HepG2 (cell line): ENCODE data around the gene TRIM3. TPM values are rescaled to one million over a fixed set of nuclear protein-coding genes. Genes with fewer than 3 reads are reported as not detected.

Experiments
- ATAC-seq: fragments of 200-7000 bp; cut with Tn5 transposase; 3 replicates; pipeline ENCODE4 v1.9.1; 2020; ENCODE audit warnings: mild to moderate bottlenecking, moderate library complexity
- BruUV-seq: library from RNA; stranded (reverse); fragments of 400-500 nt; replicated peaks from 2 replicates; lab custom pipeline; 2021; lab: Mats Ljungman, UMichigan
- CTCF ChIA-PET: fragments of 300-600 bp; formaldehyde crosslinking; extraction: SDS; loops from one replicate; lab custom pipeline; 2021; ENCODE audit warnings: low total read pairs, inconsistent platforms, low intra/inter-chr PET ratio; lab: Yijun Ruan, JAX
- POLR2A ChIA-PET: fragments of 350-600 bp; sonication (Branson Sonifier 250); formaldehyde crosslinking; loops from one replicate; lab custom pipeline; 2020; ENCODE audit warnings: antibody characterized with exemption, inconsistent platforms; lab: Yijun Ruan, JAX
- DNase-seq: peaks from one replicate; pipeline ENCODE4 v3.0.0-alpha.2; 2015; ENCODE audit warnings: low spot score
- FAIRE-seq: peaks from 3 replicates; lab custom pipeline; 2011; peaks lifted over from hg19 to GRCh38; lab: Jason Lieb, UNC
- H2AFZ ChIP-seq: one replicate; pipeline ENCODE4 v1.6.1; 2011; ENCODE audit warnings: low read length, inconsistent platforms
- H3K27ac ChIP-seq: fragments of 300-600 bp; 3 replicates; pipeline ENCODE4 v1.8.0; 2011; ENCODE audit warnings: mixed run types, mild to moderate bottlenecking, mixed read lengths, low read length, inconsistent platforms; ENCODE audit not compliant: insufficient read depth; ENCODE audit errors: extremely low read length
- H3K27me3 ChIP-seq, 2 experiments: fragments of 200-600 bp in 1 of 2; 2 replicates in 1 of 2; 3 replicates in 1 of 2; pipeline versions ENCODE4 v1.6.0 to v1.8.0; 2011; ENCODE audit warnings: low read length in 2 of 2, mild to moderate bottlenecking in 2 of 2, moderate library complexity in 2 of 2, inconsistent platforms in 1 of 2; ENCODE audit not compliant: insufficient read depth in 2 of 2, control insufficient read depth in 1 of 2
- H3K36me3 ChIP-seq, 2 experiments: fragments of 200-600 bp in 1 of 2; replicated peaks in 1 of 2; 2 replicates in 1 of 2; 3 replicates in 1 of 2; pipeline versions ENCODE4 v1.5.1 to v1.8.0; 2011; ENCODE audit warnings: low read length in 2 of 2, inconsistent platforms in 1 of 2; ENCODE audit not compliant: insufficient read depth in 2 of 2, control insufficient read depth in 1 of 2
- H3K4me1 ChIP-seq: 2 replicates; pipeline ENCODE4 v1.5.1; 2012; ENCODE audit warnings: low read length, inconsistent platforms; ENCODE audit not compliant: insufficient read depth
- H3K4me2 ChIP-seq: 2 replicates; pipeline ENCODE4 v1.6.0; 2011; ENCODE audit warnings: low read depth, low read length, inconsistent platforms
- H3K4me3 ChIP-seq, 3 experiments: fragments of 200-600 bp in 1 of 3; sonication (generic), shearing (Covaris generic) in 1 of 3; replicated peaks in 1 of 3; 2 replicates each; pipeline ENCODE4 v1.5.1; 2011 to 2016; ENCODE audit warnings: low read length in 3 of 3, inconsistent platforms in 2 of 3, low read depth in 2 of 3, mild to moderate bottlenecking in 2 of 3, control low read depth in 1 of 3, mixed read lengths in 1 of 3; ENCODE audit not compliant: insufficient read depth in 1 of 3
- H3K79me2 ChIP-seq: one replicate; pipeline ENCODE4 v1.6.1; 2011; ENCODE audit warnings: low read length, inconsistent platforms; ENCODE audit not compliant: insufficient read depth
- H3K9ac ChIP-seq: 2 replicates; pipeline ENCODE4 v1.6.0; 2011; ENCODE audit warnings: mild to moderate bottlenecking, low read depth, low read length, inconsistent platforms; ENCODE audit not compliant: insufficient read depth
- H3K9me3 ChIP-seq: 2 replicates; pipeline ENCODE4 v1.5.1; 2012; ENCODE audit warnings: mild to moderate bottlenecking, low read length
- H4K20me1 ChIP-seq: 2 replicates; pipeline ENCODE4 v1.6.0; 2011; ENCODE audit warnings: inconsistent platforms, mild to moderate bottlenecking, low read length, moderate library complexity; ENCODE audit not compliant: insufficient read depth
- LCORL ChIP-seq, 2 experiments: fragments of 450-650 bp in 1 of 2; sonication (generic) in 1 of 2; formaldehyde crosslinking in 1 of 2; IDR thresholded peaks; 2 replicates each; pipeline versions ENCODE4 v1.5.0 to v1.6.1; 2017 to 2020; ENCODE audit warnings: antibody characterized with exemption in 1 of 2, missing genetic modification reagents in 1 of 2
- MAF1 ChIP-seq: sonication (generic); formaldehyde crosslinking; IDR thresholded peaks from 2 replicates; pipeline ENCODE4 v1.5.0; 2020; ENCODE audit warnings: missing genetic modification reagents, borderline replicate concordance
- MBD4 ChIP-seq: IDR thresholded peaks from 2 replicates; pipeline ENCODE4 v1.6.1; 2012; ENCODE audit warnings: low read length, inconsistent platforms, borderline replicate concordance
- MIXL1 ChIP-seq: IDR thresholded peaks from 2 replicates; pipeline ENCODE4 v1.6.1; 2016
- NFYB ChIP-seq: sonication (generic); formaldehyde crosslinking; IDR thresholded peaks from 2 replicates; pipeline ENCODE4 v1.4.0; 2020; ENCODE audit warnings: missing genetic modification reagents
- SSRP1 ChIP-seq: IDR thresholded peaks from 2 replicates; pipeline ENCODE4 v1.6.1; 2016; ENCODE audit warnings: control low read depth
- STAT5B ChIP-seq: sonication (generic); formaldehyde crosslinking; IDR thresholded peaks from 2 replicates; pipeline ENCODE4 v1.4.0; 2020; ENCODE audit warnings: missing genetic modification reagents
- TCF7L2 ChIP-seq: IDR thresholded peaks from 2 replicates; pipeline ENCODE4 v1.6.1; 2011; ENCODE audit warnings: mild to moderate bottlenecking, low read depth, low read length, moderate library complexity
- ZNF7 ChIP-seq: IDR thresholded peaks from 2 replicates; pipeline ENCODE4 v1.6.1; 2016; ENCODE audit warnings: missing biosample characterization, missing genetic modification reagents
- WGBS: methylation state at CpG from one replicate; pipeline ENCODE4 v1.1.6; 2017; ENCODE audit warnings: low lambda C conversion rate; 5-methylcytosine and 5-hydroxymethylcytosine counted together
- in situ Hi-C: cut with HindIII; loops from 2 replicates; pipeline ENCODE4 v1.10.0; 2017; ENCODE audit warnings: low pct_unique_long_range_greater_than_20kb; ENCODE audit not compliant: extremely low pct_ligation_motif_present
- intact Hi-C: fragments of 100-400 bp; cut with micrococcal nuclease; formaldehyde crosslinking; loops from one replicate; pipeline ENCODE4 v1.10.0; 2022; ENCODE audit not compliant: unreplicated experiment
- polyA plus RNA-seq, 8 experiments: library from polyadenylated mRNA; depleted of rRNA in 3 of 8; stranded (reverse) in 7 of 8; unstranded in 1 of 8; fragments of >200 nt; fragmentation: Illumina TruSeq in 4 of 8; extraction: Trizol in 4 of 8; gene quantifications; 2 replicates each; pipeline versions ENCODE4 v1.2.1 to v1.2.3, GENCODE V29; 2011 to 2016; ENCODE audit warnings: low read depth in 4 of 8, missing spikeins in 1 of 8, mixed read lengths in 1 of 8; ENCODE audit not compliant: insufficient read depth in 1 of 8
- total RNA-seq, 5 experiments: library from RNA; depleted of rRNA; stranded (reverse); fragments of >200 nt; fragmentation: Illumina TruSeq; extraction: Trizol; gene quantifications; 2 replicates each; pipeline ENCODE4 v1.2.3, GENCODE V29; 2016; ENCODE audit warnings: low read depth in 1 of 5
- TF ChIP-seq, protein P1 (sequence below): sonication (generic); formaldehyde crosslinking; IDR thresholded peaks from 2 replicates; pipeline ENCODE4 v1.5.0; 2020; ENCODE audit warnings: mild to moderate bottlenecking, missing genetic modification reagents
- TF ChIP-seq, protein P2 (sequence below): sonication (generic); formaldehyde crosslinking; IDR thresholded peaks from 2 replicates; pipeline ENCODE4 v1.8.0; 2022; ENCODE audit warnings: missing genetic modification reagents, mild to moderate bottlenecking, borderline replicate concordance
- TF ChIP-seq, protein P3 (sequence below): sonication (generic); formaldehyde crosslinking; IDR thresholded peaks from 2 replicates; pipeline ENCODE4 v1.4.0; 2020; ENCODE audit warnings: missing genetic modification reagents
- TF ChIP-seq, protein P4 (sequence below): sonication (generic); formaldehyde crosslinking; IDR thresholded peaks from 2 replicates; pipeline ENCODE4 v1.5.1; 2020; ENCODE audit warnings: mild to moderate bottlenecking, moderate library complexity, missing genetic modification reagents

Gene TRIM3
- total and polyA plus RNA-seq, 2 of the 13 experiments (the other 11 are each of a cell fraction or from before 2014, with no cell fraction given) = 3.6 to 6.3 TPM

DNA sequence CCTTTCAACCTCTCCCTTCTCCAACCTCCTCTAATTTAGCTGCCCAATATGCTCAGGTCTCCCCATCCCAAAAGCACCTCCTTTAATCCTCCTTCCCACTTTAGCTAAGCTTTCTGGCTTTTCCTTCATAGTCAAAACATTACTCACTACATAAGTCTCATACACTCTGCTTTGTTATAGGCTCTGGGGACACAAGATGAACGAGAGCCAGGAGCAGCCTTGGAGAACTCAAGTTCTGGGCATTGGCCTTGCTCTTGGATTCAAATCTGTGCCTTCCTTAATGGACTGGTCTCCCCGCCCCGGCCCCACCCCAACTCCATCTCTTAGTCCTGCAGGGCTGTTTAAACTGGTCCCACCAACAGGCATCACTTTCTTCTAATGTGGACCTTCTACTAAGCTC lies 21.5 kb downstream of the TRIM3 start (continued):
- TF ChIP-seq, protein P1, sequence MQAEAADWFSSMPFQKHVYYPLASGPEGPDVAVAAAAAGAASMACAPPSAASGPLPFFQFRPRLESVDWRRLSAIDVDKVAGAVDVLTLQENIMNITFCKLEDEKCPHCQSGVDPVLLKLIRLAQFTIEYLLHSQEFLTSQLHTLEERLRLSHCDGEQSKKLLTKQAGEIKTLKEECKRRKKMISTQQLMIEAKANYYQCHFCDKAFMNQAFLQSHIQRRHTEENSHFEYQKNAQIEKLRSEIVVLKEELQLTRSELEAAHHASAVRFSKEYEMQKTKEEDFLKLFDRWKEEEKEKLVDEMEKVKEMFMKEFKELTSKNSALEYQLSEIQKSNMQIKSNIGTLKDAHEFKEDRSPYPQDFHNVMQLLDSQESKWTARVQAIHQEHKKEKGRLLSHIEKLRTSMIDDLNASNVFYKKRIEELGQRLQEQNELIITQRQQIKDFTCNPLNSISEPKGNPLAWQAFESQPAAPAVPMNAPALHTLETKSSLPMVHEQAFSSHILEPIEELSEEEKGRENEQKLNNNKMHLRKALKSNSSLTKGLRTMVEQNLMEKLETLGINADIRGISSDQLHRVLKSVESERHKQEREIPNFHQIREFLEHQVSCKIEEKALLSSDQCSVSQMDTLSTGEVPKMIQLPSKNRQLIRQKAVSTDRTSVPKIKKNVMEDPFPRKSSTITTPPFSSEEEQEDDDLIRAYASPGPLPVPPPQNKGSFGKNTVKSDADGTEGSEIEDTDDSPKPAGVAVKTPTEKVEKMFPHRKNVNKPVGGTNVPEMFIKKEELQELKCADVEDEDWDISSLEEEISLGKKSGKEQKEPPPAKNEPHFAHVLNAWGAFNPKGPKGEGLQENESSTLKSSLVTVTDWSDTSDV (CRISPR knock-in tag) = no peak

DNA sequence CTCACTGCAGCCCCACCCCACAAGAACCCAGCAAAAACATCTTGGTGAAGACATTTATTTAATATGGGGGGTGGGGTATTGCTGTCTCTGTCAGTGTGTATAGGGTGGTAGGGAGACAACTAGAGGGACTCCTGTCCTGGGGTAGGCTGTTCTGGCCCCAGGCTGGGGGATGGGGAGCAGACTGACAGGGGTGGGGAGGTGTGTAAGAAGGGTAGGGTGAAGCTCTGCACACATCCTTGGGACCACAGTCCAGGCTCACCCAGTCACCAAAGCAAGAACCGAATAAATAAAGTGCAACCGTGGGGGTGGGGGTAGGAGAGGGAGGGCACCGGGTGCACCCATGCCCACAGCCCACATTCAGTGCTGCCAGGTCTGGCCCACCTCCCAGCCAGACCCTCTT lies 25.2 kb downstream of the TRIM3 start:
- Histone ChIP-seq H3K9me3 (no peaks in the 10 kb centered on the region), H3K27me3 (no peaks in the 10 kb centered on the region; a peak in 1 of 5 replicates), H3K4me2 (no peak overlapping the region), H2AFZ (no peak overlapping the region), H3K4me1 (peaks cover 3% of the 10 kb centered on the region), H3K9ac (no peak overlapping the region), H4K20me1 (no peaks in the 10 kb centered on the region), H3K36me3 (0 out of 5 replicates have a peak, but pooled peaks cover 0 to 6% of the 10 kb centered on the region in 2 experiments), H3K27ac (no peak overlapping the region), H3K4me3 (no peak overlapping the region), H3K79me2 (no peaks in the 10 kb centered on the region)
- intact Hi-C loops (no loop called here), in situ Hi-C loops (no loop called here)
- POLR2A ChIA-PET = no interaction called here
- no TSS peak for BruUV-seq
- no peak for DNase-seq
- ATAC-seq = no peak
- WGBS = 92% methylated on average over 3 of the region's 3 CpGs
- CTCF ChIA-PET = no interaction called here
- no peak for FAIRE-seq
- no peak for TF ChIP-seq TCF7L2
- TF ChIP-seq MAF1 = no peak
- TF ChIP-seq, protein P2, sequence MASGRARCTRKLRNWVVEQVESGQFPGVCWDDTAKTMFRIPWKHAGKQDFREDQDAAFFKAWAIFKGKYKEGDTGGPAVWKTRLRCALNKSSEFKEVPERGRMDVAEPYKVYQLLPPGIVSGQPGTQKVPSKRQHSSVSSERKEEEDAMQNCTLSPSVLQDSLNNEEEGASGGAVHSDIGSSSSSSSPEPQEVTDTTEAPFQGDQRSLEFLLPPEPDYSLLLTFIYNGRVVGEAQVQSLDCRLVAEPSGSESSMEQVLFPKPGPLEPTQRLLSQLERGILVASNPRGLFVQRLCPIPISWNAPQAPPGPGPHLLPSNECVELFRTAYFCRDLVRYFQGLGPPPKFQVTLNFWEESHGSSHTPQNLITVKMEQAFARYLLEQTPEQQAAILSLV (CRISPR knock-in tag) = no peak
- TF ChIP-seq, protein P3, sequence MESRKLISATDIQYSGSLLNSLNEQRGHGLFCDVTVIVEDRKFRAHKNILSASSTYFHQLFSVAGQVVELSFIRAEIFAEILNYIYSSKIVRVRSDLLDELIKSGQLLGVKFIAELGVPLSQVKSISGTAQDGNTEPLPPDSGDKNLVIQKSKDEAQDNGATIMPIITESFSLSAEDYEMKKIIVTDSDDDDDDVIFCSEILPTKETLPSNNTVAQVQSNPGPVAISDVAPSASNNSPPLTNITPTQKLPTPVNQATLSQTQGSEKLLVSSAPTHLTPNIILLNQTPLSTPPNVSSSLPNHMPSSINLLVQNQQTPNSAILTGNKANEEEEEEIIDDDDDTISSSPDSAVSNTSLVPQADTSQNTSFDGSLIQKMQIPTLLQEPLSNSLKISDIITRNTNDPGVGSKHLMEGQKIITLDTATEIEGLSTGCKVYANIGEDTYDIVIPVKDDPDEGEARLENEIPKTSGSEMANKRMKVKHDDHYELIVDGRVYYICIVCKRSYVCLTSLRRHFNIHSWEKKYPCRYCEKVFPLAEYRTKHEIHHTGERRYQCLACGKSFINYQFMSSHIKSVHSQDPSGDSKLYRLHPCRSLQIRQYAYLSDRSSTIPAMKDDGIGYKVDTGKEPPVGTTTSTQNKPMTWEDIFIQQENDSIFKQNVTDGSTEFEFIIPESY (CRISPR knock-in tag) = no peak
- TF ChIP-seq STAT5B (CRISPR knock-in tag) = no peak
- no peak for TF ChIP-seq SSRP1 (CRISPR knock-in tag)
- TF ChIP-seq MIXL1 = no peak
- TF ChIP-seq NFYB = no peak
- TF ChIP-seq, protein P4, sequence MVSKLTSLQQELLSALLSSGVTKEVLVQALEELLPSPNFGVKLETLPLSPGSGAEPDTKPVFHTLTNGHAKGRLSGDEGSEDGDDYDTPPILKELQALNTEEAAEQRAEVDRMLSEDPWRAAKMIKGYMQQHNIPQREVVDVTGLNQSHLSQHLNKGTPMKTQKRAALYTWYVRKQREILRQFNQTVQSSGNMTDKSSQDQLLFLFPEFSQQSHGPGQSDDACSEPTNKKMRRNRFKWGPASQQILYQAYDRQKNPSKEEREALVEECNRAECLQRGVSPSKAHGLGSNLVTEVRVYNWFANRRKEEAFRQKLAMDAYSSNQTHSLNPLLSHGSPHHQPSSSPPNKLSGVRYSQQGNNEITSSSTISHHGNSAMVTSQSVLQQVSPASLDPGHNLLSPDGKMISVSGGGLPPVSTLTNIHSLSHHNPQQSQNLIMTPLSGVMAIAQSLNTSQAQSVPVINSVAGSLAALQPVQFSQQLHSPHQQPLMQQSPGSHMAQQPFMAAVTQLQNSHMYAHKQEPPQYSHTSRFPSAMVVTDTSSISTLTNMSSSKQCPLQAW (CRISPR knock-in tag) = no peak
- no peak for TF ChIP-seq MBD4
- no peak for TF ChIP-seq ZNF7 (CRISPR knock-in tag)
- TF ChIP-seq LCORL (IDR thresholded peaks at IDR 0.05) = no peak
- TF ChIP-seq LCORL (CRISPR knock-in tag; IDR thresholded peaks at IDR 0.05) = no peak
